Measurements from ENCODE around the gene MFN2. TPM values are rescaled to one million over a fixed set of nuclear protein-coding genes. Genes with fewer than 3 reads are reported as not detected.
A peak's percentile ranks its signal among the peaks of the same experiment; 100 is the strongest.

MFN2 gene
- total RNA-seq, 3 donors from 2014 or later (not counting 1 experiment from before 2014, with no cell fraction given): 54.7 to 65.9 (median 55.8) TPM

DNA sequence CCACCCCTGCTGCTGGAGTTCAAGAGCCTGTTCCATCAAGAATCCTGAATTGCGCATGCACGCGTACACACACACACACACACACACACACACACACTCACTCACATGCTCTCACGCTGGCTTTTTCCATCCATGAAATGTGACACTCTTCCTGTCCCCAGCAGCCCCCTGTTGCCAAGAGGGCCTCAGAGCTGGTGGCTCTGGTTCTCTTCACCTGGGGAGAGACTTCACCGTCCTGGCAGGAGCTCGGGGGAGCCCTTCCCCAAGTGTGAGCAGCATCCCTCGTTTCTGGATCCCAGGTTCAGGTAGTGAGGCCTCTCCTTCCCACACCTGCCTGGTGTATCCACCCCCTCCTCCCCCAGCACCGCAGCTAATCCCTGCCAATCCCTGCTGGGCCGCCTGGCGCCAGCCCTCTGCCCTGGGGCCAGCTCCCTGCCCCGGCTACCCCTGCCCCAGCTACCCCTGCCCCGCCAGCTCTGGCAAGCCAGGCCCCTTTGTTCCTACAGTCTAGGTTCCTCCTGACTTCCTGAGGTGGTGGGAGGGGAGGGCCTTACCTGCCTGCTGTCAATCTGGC, 35.8 kb upstream of the MFN2 start:
- peaks cover 7% of the 10 kb centered on the region for H3K4me1 ChIP-seq (ENCODE audit: control insufficient read depth, insufficient read depth, low read length)
- intact Hi-C loops (cut with micrococcal nuclease): no loop called here
- DNase-seq: no peak
- TF ChIP-seq, protein P1, sequence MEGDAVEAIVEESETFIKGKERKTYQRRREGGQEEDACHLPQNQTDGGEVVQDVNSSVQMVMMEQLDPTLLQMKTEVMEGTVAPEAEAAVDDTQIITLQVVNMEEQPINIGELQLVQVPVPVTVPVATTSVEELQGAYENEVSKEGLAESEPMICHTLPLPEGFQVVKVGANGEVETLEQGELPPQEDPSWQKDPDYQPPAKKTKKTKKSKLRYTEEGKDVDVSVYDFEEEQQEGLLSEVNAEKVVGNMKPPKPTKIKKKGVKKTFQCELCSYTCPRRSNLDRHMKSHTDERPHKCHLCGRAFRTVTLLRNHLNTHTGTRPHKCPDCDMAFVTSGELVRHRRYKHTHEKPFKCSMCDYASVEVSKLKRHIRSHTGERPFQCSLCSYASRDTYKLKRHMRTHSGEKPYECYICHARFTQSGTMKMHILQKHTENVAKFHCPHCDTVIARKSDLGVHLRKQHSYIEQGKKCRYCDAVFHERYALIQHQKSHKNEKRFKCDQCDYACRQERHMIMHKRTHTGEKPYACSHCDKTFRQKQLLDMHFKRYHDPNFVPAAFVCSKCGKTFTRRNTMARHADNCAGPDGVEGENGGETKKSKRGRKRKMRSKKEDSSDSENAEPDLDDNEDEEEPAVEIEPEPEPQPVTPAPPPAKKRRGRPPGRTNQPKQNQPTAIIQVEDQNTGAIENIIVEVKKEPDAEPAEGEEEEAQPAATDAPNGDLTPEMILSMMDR (IDR thresholded peaks at IDR 0.05): no peak
- Mint-ChIP-seq H3K36me3 (no peaks in the 10 kb centered on the region), H3K27ac (no peak overlapping the region), H3K9me3 (no peaks in the 10 kb centered on the region), H3K27me3 (ENCODE audit: low read depth in 2 of 2) (no peaks in the 10 kb centered on the region), H3K4me1 (peaks cover 4 to 17% of the 10 kb centered on the region in 2 donors), H3K4me3 (no peak overlapping the region)
- no peaks in the 10 kb centered on the region for H3K9me3 ChIP-seq (ENCODE audit: control insufficient read depth, insufficient read depth, low read length)
- no peak overlapping the region for H3K4me3 ChIP-seq (ENCODE audit: low read length)
- peak in 1 of 3 donors; percentile 32 for ATAC-seq
- no peak overlapping the region for H3K27ac ChIP-seq (ENCODE audit: low read length)
- H3K36me3 ChIP-seq (ENCODE audit: control insufficient read depth, insufficient read depth, low read length): no peaks in the 10 kb centered on the region
- H3K27me3 ChIP-seq (ENCODE audit: control insufficient read depth, insufficient read depth, low read length): no peaks in the 10 kb centered on the region
- WGBS (ENCODE audit: insufficient coverage): 94% methylated on average over 12 of the region's 12 CpGs

DNA sequence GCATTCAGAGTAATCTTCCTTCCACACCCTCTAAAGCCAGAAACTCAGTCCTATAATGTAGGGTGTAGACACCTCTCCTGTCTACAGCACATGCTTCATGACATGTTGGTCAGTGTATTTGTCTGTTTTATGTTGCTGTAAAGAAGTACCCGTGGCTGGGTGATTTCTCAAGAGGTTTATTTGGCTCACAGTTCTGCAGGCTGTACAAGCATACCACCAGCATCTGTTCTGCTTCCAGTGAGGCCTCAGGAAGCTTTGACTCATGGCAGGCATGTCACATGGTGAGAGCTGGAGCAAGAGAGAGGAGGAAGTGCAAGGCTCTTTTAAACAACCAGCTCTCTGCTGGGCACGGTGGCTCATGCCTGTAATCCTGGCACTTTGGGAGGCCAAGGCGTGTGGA, 33.6 kb upstream of the MFN2 start:
- Histone ChIP-seq H3K4me3 (ENCODE audit: low read length) (no peak overlapping the region), H3K27me3 (ENCODE audit: control insufficient read depth, insufficient read depth, low read length) (no peaks in the 10 kb centered on the region), H3K36me3 (ENCODE audit: control insufficient read depth, insufficient read depth, low read length) (peaks cover 6% of the 10 kb centered on the region), H3K4me1 (ENCODE audit: control insufficient read depth, insufficient read depth, low read length) (peaks cover 17% of the 10 kb centered on the region), H3K9me3 (ENCODE audit: control insufficient read depth, insufficient read depth, low read length) (no peaks in the 10 kb centered on the region), H3K27ac (ENCODE audit: low read length) (no peak overlapping the region)
- Mint-ChIP-seq H3K27ac (peak overlapping the region; percentile 46 to 60), H3K4me1 (peaks cover 4 to 22% of the 10 kb centered on the region in 2 donors), H3K27me3 (ENCODE audit: low read depth in 2 of 2) (no peaks in the 10 kb centered on the region), H3K36me3 (no peaks in the 10 kb centered on the region), H3K9me3 (no peaks in the 10 kb centered on the region), H3K4me3 (no peak overlapping the region)
- ATAC-seq (no peak), DNase-seq (no peak)
- TF ChIP-seq, protein P1 (IDR thresholded peaks at IDR 0.05): no peak
- WGBS (ENCODE audit: insufficient coverage): 93% methylated on average over 3 of the region's 3 CpGs
- intact Hi-C loops (cut with micrococcal nuclease): no loop called here

DNA sequence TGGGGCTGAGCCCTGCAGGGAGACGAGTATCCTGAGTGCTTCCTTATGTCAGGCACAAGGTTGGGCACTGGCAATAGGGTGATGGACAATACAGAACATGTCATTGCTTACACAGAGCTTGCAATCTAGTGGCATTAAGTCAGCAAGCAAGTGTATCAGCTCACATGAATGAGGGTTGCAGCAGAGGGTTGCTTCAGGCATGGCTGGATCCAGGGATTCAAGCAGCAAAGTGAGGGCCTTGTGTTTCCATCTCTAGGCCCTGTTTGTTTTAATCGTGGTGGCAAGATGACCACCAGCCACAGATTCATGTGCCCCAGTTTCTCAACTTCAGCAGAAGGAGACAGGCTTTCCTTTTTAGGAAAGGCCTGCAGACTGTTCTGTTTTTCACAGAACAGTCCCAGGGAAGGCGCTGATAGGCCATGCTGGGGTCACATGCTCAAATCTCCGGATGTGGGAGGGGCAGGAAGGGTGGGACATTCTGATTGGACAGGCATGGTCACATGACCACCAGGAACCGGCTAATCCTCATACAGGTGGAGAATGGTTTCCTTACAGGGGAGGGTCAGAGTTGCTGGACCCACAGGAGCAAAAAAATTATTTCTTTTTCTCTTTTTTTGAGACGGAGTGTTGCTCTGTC, 31.3 kb upstream of the MFN2 start:
- H3K4me1 Mint-ChIP-seq: peaks cover 4 to 28% of the 10 kb centered on the region in 2 donors
- intact Hi-C loops (cut with micrococcal nuclease): no loop called here
- 82% methylated on average over 6 of the region's 6 CpGs for WGBS (ENCODE audit: insufficient coverage)

More for the DNA sequence above, 31.3 kb upstream of the MFN2 start:
- H3K9me3 Mint-ChIP-seq: no peaks in the 10 kb centered on the region
- H3K27ac Mint-ChIP-seq: no peak overlapping the region
- ATAC-seq (no peak), DNase-seq (no peak)
- Histone ChIP-seq H3K9me3 (ENCODE audit: control insufficient read depth, insufficient read depth, low read length) (no peaks in the 10 kb centered on the region), H3K4me3 (ENCODE audit: low read length) (no peak overlapping the region), H3K4me1 (ENCODE audit: control insufficient read depth, insufficient read depth, low read length) (peaks cover 39% of the 10 kb centered on the region), H3K36me3 (ENCODE audit: control insufficient read depth, insufficient read depth, low read length) (peaks cover 8% of the 10 kb centered on the region), H3K27me3 (ENCODE audit: control insufficient read depth, insufficient read depth, low read length) (no peaks in the 10 kb centered on the region), H3K27ac (ENCODE audit: low read length) (no peak overlapping the region)
- H3K36me3 Mint-ChIP-seq: no peaks in the 10 kb centered on the region
- H3K4me3 Mint-ChIP-seq: no peak overlapping the region
- H3K27me3 Mint-ChIP-seq (ENCODE audit: low read depth in 2 of 2): no peaks in the 10 kb centered on the region
- TF ChIP-seq, protein P1 (IDR thresholded peaks at IDR 0.05): no peak

All from natural killer cell (primary cell).